DMS114 treated with DMSO at 0.1 percent for 48 hours (cell line): ENCODE measurements around the gene HDAC4.

ENCODE experiments used
- DNase-seq: peaks from one replicate; lab custom pipeline; 2025; ENCODE audit not compliant: unreplicated experiment; lab: John Stamatoyannopoulos, UW

The HDAC4 gene

GRCh38 chr2:239354132-239354790 lies 46.6 kb downstream of the HDAC4 start:
- no peak for DNase-seq

GRCh38 chr2:239353692-239354091 lies 47.1 kb downstream of the HDAC4 start:
- DNase-seq, result no peak

- no peak for DNase-seq
Measured at GRCh38 chr2:239351687-239352086, 49.1 kb downstream of the HDAC4 start.

- DNase-seq, result no peak
Measured at GRCh38 chr2:239349453-239350135, 51.2 kb downstream of the HDAC4 start.

DNA sequence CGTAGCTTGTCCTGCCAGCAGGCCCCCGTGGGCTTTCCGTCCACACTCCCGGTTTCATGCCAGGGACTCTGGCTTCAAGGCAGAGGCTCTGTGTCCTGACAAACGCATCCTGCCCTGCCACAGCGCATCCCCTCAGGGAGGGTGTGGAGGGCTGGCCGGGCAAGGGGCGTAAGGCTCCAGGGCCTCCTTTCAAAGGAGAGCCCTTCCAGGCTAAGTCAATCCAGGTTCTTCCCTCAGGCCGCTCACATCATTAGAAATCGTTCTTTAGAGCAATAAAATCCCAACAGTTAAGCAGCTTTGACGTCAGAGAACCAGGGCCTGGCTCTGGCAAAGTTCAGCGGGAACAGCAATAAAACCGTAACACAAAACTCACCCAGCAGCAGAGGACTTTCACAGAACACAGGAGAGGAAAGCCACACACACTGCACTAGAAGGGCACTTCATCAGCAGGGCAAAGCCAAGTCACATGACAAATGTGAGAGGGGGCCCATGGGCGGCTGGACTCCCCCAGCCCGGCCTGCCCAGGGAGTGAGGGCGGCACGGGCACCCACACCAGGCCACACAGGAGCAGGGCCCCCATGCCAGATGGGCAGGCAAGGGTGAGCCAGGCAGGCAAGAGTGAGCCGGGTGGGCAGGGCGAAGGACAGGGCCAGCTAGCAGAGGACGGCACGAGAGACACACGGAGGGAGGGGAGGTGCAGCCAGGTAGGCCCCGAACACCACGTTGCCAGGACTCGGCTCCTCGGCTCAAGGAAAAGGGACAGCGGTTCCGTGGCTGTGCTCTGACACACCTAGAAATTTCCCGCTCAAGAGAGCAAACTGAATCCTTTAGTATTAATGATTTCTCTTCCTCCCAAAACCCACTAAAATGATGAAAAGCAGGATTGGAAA lies 52.0 kb downstream of the HDAC4 start:
- DNase-seq, result no peak

- DNase-seq, result no peak
Measured at GRCh38 chr2:239346676-239347075, 54.1 kb downstream of the HDAC4 start.

- DNase-seq, result no peak
Measured at GRCh38 chr2:239345251-239345650, 55.6 kb downstream of the HDAC4 start.

DNA sequence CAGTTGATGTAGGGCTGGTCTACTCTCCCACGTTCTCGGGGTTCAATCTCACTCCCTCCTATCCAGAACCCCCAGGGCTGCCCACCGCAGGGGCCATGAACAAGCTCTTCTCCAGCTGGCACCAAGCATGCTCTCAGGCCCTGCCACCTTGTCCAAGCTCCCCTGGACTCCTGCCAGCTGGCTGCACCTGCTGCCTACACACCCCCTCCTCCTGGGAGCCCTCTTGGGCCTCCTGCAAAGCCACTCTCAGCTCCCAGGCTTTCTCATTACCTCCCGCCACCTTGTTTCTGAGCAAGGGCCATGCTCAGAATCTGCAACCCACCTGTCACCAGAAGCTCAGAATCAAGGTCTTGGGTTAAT lies 56.0 kb downstream of the HDAC4 start:
- no peak for DNase-seq

GRCh38 chr2:239343946-239344856 lies 56.6 kb downstream of the HDAC4 start:
- DNase-seq, result no peak

GRCh38 chr2:239343460-239343859 lies 57.4 kb downstream of the HDAC4 start:
- DNase-seq, result no peak

DNA sequence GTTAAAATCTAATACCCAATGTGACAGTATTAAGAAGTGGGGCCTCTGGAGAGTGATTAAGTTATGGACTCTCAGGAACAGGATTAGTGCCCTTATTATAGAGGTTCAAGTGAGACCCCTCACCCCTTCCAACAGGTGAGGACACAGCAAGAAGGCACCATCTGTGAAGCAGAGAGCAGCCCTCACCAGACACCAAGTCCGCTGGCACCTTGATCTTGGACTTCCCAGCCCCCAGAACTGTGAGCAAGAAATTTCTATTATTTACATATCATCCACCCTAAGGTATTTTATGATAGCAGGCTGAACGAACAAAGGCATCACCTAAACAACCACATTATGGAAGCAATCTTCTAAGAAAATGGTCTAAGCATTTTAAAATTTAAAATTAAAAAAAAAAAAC lies 59.0 kb downstream of the HDAC4 start:
- DNase-seq, result no peak

DNA sequence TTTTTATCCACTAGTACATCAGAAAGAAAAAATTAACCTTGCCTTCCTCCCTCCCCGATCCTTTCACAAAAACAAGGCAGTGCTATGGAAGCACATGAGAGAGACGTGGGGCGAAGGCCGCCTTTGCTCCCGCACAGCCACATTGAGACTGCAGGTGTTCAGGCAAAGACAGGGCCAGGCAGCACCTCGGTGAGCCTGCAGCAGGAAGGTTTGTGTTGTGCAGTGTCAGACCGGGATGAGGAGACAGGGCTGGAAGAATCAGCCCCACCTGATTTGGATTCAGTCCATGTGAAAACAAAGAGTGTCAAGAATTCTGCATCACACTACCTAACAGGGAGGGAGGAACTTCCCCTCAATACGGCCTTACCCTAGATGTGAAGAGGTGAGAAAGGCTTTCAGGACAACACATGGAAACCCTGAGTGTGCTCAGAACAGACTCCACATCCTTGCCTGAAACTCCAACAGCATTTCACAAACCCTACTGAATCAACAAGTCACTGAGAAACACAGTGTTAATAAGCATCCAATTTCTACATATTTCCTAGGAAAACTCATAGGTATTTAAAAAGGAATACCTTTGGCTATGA lies 59.6 kb downstream of the HDAC4 start:
- no peak for DNase-seq

- no peak for DNase-seq
Measured at GRCh38 chr2:239339726-239340601, 60.9 kb downstream of the HDAC4 start.

DNA sequence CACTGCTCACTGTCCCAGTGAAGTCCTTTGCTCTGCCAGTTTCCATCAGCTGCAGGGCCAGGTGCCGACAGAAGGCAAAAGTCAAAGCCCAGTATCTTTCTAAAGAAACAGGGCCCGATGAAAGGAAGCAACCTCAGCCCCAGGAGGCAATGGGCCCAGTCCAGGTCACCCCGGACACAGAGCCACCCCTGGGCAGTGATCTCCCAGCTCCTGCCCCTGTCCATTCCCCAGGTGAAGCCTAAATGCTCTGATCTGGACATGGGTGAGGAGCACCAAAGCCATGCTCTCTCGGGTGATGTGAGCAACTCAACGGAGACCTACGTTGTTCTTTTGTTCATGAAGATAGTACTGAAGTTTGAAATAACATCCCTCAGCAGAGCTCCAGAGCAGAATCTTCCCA lies 61.6 kb downstream of the HDAC4 start:
- DNase-seq, result no peak

GRCh38 chr2:239337877-239338484 lies 62.8 kb downstream of the HDAC4 start:
- DNase-seq, result no peak

DNA sequence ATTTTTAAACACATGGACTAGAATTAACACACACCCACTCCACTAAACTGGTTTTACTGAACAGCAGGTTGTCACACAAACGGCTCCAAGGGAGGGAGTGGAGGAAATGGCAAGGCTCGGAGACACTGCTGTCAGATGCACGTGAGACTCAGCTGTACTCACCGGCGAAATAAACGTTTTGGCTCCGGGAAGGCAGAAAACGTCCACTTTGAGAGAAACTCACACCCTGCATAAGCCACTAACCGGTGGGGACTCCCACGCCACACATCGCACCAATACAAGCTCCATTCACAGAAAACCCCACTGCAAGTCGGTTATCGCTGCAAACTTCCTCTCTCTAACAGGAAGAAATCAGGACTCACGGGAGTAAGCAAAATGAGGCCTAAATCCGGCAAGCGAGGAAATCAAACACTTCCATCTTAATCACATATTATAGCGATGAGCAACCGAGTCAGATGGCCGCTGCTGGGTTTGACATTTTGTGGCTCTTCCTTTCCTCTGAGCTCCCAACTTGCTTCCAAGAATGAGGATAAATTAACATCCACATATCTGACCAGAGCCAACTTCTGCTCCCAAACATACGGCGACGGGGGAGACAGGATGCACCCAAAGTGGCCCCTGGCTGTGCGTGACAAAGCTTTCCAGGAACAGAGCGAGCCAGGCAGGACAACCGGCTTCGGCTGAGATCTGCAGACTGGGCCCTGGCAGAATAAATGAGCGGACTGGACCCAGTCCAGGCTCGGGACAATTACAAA lies 63.5 kb downstream of the HDAC4 start:
- DNase-seq, result no peak

DNA sequence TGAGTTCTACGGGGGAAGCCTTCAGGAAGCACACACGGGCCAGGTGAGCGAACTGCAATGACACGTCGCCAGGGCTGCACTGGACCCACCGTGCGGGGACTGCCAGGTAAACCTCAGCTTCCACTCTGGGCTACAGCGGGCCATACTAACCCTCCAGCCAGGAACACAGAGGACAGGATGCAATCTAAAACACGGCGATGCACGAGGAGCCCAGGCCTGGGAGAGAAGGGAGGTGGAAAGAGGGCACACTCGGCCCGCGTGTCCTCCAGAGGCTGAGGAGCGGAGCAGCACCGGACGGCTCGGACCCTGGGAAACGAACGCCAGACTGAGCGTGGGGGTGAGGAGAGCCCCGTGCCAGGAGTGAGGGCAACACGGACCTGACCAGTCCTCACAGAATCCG lies 69.3 kb downstream of the HDAC4 start:
- no peak for DNase-seq

DNA sequence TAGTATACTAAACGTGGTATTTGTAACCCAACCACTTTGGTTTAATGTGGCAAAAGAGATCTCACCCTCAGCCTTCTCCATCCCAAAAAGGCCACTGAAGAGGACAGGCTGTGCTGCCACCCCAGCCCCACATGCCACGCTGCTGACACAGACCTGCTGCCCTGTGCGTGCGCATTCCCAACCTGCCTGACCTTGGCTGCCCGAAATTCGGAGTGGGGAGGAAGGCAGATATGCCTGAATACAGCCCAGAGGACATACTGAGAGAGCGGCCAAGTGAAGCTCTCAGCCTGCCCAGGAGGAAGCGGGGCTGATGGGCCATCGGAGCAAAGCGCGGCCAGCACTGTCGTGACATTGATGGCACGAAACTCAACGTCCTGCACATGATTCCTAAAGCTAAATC lies 70.0 kb downstream of the HDAC4 start:
- no peak for DNase-seq
